Amniotic epithelial cell (primary cell): Measurements from ENCODE around the gene ANTXR2.
A peak's percentile ranks its signal among the peaks of the same experiment; 100 is the strongest.

Experiments used
- DNase-seq: peaks from one replicate; pipeline ENCODE4 v3.0.0-alpha.2; 2010; ENCODE audit warnings: low read depth

ANTXR2 gene

GRCh38 chr4:80092088-80092487 is 19.1 kb upstream of the ANTXR2 start:
- no peak for DNase-seq

GRCh38 chr4:80091688-80092087 is 18.7 kb upstream of the ANTXR2 start:
- no peak for DNase-seq

- no peak for DNase-seq
These were observed 18.2 kb upstream of the ANTXR2 start for GRCh38 chr4:80091184-80091583.

GRCh38 chr4:80090090-80090489 is 17.1 kb upstream of the ANTXR2 start:
- no peak for DNase-seq

GRCh38 chr4:80088471-80088870 is 15.4 kb upstream of the ANTXR2 start:
- DNase-seq = no peak

- no peak for DNase-seq
These were observed 13.3 kb upstream of the ANTXR2 start for GRCh38 chr4:80086296-80086695.

- no peak for DNase-seq
These were observed 12.1 kb upstream of the ANTXR2 start for GRCh38 chr4:80085081-80085480.

- DNase-seq = no peak
These were observed 9.7 kb upstream of the ANTXR2 start for GRCh38 chr4:80082693-80083092.

- DNase-seq = no peak
These were observed 8.5 kb upstream of the ANTXR2 start for GRCh38 chr4:80081566-80081965.

GRCh38 chr4:80079255-80079923 is 6.4 kb upstream of the ANTXR2 start:
- no peak for DNase-seq

GRCh38 chr4:80078346-80079092 is 5.5 kb upstream of the ANTXR2 start:
- DNase-seq = no peak

GRCh38 chr4:80077639-80078038 is 4.6 kb upstream of the ANTXR2 start:
- peak; percentile 45 for DNase-seq

GRCh38 chr4:80076681-80077080 is 3.7 kb upstream of the ANTXR2 start:
- DNase-seq = no peak

- DNase-seq = no peak
These were observed 3.1 kb upstream of the ANTXR2 start for GRCh38 chr4:80075995-80076675.

GRCh38 chr4:80074651-80075050 is 1.6 kb upstream of the ANTXR2 start:
- DNase-seq = no peak

- no peak for DNase-seq
These were observed 1.0 kb upstream of the ANTXR2 start for GRCh38 chr4:80074069-80074468.

- no peak for DNase-seq
These were observed 512 bp upstream of the ANTXR2 start for GRCh38 chr4:80073473-80074008.

GRCh38 chr4:80072228-80072743 is 743 bp downstream of the ANTXR2 start:
- DNase-seq = peak; percentile 53

- no peak for DNase-seq
These were observed 1.3 kb downstream of the ANTXR2 start for GRCh38 chr4:80071604-80072227.

GRCh38 chr4:80070880-80071603 is 2.0 kb downstream of the ANTXR2 start:
- DNase-seq = peak; percentile 20
